Epithelial cell of esophagus (primary cell): Measurements from ENCODE around the gene CRIM1.

ENCODE experiments used
- DNase-seq: peaks from one replicate; pipeline ENCODE4 v3.0.0; 2010; ENCODE audit warnings: low read depth
- H3K4me3 ChIP-seq: 2 replicates; pipeline ENCODE4 v1.5.1; 2011; ENCODE audit warnings: mild to moderate bottlenecking, low read length, control low read depth
- TF ChIP-seq, protein P1 (sequence below): IDR thresholded peaks from 2 replicates; pipeline ENCODE4 v1.5.1; 2011; ENCODE audit warnings: low read depth, mild to moderate bottlenecking, low read length, control low read depth, inconsistent platforms; ENCODE audit not compliant: insufficient read depth; ENCODE audit errors: missing control alignments

CRIM1 gene

DNA sequence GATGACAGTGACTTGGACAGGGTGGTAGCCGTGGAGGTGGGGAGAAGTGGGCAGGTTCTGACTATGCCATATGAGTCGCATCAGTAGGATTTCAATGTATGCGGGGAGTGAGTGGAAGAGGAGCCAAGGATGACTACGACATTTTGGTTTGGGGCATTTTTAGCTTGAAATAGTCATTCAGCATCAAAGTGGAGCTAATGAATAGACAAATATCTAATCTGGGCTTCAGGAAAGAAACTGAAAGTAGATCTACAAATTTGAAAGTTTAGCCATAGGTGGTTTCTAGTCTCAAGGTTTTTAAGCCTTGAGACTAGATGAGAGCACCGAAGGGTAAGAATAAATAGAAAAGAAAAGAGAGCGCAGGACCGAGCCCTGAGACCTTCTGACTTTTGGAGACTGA, 184.1 kb downstream of the CRIM1 start:
- no peak overlapping the region for H3K4me3 ChIP-seq
- TF ChIP-seq, protein P1, sequence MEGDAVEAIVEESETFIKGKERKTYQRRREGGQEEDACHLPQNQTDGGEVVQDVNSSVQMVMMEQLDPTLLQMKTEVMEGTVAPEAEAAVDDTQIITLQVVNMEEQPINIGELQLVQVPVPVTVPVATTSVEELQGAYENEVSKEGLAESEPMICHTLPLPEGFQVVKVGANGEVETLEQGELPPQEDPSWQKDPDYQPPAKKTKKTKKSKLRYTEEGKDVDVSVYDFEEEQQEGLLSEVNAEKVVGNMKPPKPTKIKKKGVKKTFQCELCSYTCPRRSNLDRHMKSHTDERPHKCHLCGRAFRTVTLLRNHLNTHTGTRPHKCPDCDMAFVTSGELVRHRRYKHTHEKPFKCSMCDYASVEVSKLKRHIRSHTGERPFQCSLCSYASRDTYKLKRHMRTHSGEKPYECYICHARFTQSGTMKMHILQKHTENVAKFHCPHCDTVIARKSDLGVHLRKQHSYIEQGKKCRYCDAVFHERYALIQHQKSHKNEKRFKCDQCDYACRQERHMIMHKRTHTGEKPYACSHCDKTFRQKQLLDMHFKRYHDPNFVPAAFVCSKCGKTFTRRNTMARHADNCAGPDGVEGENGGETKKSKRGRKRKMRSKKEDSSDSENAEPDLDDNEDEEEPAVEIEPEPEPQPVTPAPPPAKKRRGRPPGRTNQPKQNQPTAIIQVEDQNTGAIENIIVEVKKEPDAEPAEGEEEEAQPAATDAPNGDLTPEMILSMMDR = no peak
- DNase-seq = peak; percentile 52

DNA sequence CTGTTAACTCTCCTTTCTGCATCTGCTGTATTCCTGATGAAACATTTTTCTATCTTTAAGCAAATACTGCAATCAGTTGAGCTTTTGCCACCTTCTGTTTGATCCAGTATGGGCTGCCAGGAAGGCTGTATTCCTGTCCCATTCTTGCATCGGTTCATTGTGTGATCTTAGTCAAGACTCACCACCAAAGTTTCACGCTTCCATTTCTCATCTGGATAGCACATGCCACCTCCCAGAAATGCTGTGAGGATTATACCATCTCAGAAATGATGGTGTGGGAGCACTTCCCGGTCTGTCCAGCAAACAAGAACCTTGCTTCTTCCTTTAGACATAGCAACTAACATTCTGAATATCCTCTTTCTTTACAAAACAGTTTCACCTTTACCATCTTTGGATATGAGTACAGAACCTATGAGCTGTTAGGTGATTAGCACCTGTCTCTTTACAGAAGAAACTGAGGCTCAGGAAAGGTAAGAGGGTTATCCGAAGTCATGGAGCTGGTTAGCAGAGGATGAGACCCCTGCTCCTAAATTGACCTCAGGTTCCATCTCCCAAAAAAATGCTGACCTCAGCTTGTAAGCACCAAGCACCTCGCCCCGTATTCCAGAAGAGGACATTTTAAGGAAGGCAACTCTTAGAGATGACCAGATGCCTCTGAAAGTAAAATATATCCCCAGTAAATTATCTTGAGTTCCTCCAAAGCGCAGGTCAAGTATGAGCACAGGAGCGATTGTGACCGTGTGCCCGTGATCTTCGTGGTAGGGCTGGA, 185.6 kb downstream of the CRIM1 start:
- TF ChIP-seq, protein P1 = no peak
- DNase-seq = no peak
- H3K4me3 ChIP-seq = no peak overlapping the region

DNA sequence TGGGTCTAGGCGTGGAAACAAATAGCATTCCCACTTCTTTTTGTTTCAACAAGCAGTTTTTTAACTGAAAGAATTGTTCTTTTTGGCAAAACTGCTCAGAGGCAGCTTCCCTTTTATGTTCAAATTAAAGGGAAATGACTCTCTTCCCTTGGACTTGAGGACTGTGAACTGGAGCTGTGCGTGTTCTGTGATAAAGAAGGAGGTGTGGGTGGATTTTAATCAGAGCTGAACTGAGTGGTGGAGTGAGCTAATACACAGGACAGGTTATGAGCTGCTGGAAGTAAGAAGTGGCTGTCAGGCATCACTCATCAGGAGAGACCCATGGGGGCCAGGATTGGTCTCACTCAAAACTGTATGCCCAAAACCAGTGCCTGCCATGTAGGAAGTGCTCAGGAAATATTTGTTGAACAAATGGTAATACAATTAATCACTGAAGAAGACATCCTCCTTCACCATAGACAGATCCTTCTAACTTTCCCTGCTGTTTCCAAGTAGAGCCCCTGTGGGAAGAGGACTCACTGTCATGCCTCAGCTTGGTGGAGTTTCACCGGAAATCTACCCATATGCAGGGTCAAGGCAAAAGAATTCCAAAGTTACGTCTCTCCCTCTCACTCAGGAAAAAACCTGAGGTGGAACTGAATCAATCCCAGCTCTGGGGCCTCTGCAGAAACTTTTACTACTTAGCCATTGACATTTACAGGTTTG, 186.5 kb downstream of the CRIM1 start:
- TF ChIP-seq, protein P1 = no peak
- no peak for DNase-seq
- H3K4me3 ChIP-seq = no peak overlapping the region

DNA sequence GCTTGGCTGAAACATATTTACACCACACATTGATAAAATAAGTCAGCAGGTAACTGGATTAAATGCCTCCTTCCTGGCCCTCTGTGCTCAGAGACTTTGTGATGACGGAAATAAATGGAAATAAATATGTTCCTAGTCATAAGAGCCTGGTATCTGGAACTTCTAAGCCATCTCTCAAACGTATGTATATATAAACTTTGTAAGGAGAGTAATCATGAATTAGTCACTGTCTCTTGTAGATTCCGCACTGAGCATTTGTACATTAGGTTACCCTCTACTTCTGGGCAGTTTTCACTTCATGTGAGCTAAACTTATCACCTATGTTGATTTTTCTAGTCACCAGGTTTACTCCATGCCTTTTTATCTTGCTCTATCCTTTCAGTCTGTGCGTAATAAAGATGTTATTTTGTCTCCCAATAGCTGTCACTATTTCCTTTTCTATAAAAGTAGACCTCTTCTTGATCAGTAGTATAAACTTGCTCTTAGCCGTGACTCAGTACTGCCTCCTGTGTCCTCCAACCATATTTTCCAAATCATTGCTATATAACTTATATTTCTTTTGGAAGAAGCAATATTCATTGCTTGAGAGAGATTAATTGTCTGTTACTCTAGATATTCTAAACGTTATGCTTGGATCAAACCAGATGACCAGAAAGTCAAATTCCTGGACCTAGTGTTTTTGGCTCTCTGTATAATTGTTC, 189.2 kb downstream of the CRIM1 start:
- DNase-seq = peak; percentile 11
- TF ChIP-seq, protein P1 = peak; percentile 34

DNA sequence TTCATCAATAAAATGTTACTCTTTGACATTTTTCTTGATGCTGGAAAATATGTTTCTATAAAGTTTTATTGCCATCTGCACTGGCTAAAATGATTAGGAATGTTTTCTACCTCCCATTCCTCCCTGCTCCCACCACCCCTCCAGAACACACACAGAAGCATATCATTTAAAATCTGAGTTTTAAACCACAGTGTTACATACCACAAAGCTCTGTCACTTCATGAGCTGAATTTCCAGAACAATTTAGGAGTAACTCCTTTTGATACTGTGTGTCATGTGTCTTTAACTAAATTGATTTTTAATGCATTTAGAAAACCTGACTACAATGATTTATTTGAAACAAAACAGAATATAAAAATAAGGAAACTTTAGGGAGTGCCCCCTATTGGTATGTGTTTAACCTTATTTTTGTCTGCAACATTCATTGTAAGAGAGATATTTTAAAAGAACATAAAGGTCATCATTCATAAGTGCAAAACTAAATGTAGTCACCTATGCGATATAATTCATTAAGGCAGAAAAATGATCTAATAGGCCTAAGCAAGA, 190.4 kb downstream of the CRIM1 start:
- TF ChIP-seq, protein P1 = no peak
- H3K4me3 ChIP-seq = no peak overlapping the region
- DNase-seq = no peak

More for the DNA sequence above, 189.2 kb downstream of the CRIM1 start:
- no peak overlapping the region for H3K4me3 ChIP-seq

DNA sequence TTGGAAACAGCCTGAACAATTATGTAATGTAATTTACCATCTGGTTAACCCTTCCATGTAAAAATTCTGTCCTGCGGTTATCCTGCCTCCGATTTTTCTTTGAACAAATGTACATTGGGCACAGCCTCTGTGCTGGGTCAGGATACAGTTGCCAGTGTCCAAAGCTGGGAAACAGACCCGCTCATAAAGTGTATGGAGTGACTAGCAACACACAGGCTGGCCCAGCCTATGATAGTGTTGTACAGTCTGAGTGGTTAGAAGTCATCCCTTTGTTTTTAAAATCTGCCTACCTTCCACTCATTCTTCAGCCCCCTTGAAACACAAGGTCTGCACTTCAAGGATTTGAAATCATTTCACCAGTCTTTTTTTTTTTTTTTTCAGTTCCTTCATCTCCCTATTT, 192.3 kb downstream of the CRIM1 start:
- no peak overlapping the region for H3K4me3 ChIP-seq
- no peak for DNase-seq
- TF ChIP-seq, protein P1 = no peak
